ENCODE results near the gene MPL. TPM values are rescaled to one million over a fixed set of nuclear protein-coding genes. Genes with fewer than 3 reads are reported as not detected.

MPL gene
- total and polyA plus RNA-seq, 2 of the 13 experiments (the other 11 are each of a cell fraction or from before 2014, with no cell fraction given): not detected

- no peak for ATAC-seq
- CTCF ChIA-PET (ENCODE audit: low intra/inter-chr PET ratio, low total read pairs): no interaction called here
- TF ChIP-seq TMF1 (CRISPR knock-in tag; IDR thresholded peaks at IDR 0.05; ENCODE audit: low read depth) (no peak), ZBTB37 (CRISPR knock-in tag; IDR thresholded peaks at IDR 0.05) (no peak), ZNF687 (CRISPR knock-in tag; IDR thresholded peaks at IDR 0.05) (no peak), ZBTB4 (CRISPR knock-in tag; IDR thresholded peaks at IDR 0.05; ENCODE audit: borderline replicate concordance) (no peak), SIX4 (CRISPR knock-in tag; IDR thresholded peaks at IDR 0.05) (no peak), ZNF598 (CRISPR knock-in tag; IDR thresholded peaks at IDR 0.05; ENCODE audit: borderline replicate concordance) (no peak), ZBTB2 (CRISPR knock-in tag; IDR thresholded peaks at IDR 0.05; ENCODE audit: low read depth) (no peak), SKI (IDR thresholded peaks at IDR 0.05; ENCODE audit: partially characterized antibody) (no peak), ZNF121 (CRISPR knock-in tag; IDR thresholded peaks at IDR 0.05) (no peak), GPN1 (CRISPR knock-in tag; IDR thresholded peaks at IDR 0.05; ENCODE audit: borderline replicate concordance) (no peak), ELK4 (CRISPR knock-in tag; IDR thresholded peaks at IDR 0.05; ENCODE audit: borderline replicate concordance) (no peak), KDM3A (CRISPR knock-in tag; IDR thresholded peaks at IDR 0.05; ENCODE audit: low read depth) (no peak)
Observed at GRCh38 chr1:43311521-43311920, 26.1 kb upstream of the MPL start.

More at GRCh38 chr1:43311521-43311920, 26.1 kb upstream of the MPL start:
- H3K79me2 ChIP-seq (ENCODE audit: insufficient read depth, low read length): no peaks in the 10 kb centered on the region
- H4K20me1 ChIP-seq (ENCODE audit: insufficient read depth, low read length): no peaks in the 10 kb centered on the region
- POLR2A ChIA-PET: no interaction called here
- DNase-seq (ENCODE audit: low spot score) (no peak), FAIRE-seq (no peak)
- H3K36me3 ChIP-seq (replicated peaks in 1 of 2; ENCODE audit: control insufficient read depth in 1 of 2, insufficient read depth in 2 of 2, low read length in 2 of 2): no peaks in the 10 kb centered on the region
- no peaks in the 10 kb centered on the region for H3K9me3 ChIP-seq (ENCODE audit: low read length)
- BruUV-seq (replicated peaks): no TSS peak
- intact Hi-C loops (cut with micrococcal nuclease; ENCODE audit: unreplicated experiment) (no loop called here), in situ Hi-C loops (cut with HindIII; ENCODE audit: extremely low pct_ligation_motif_present, low pct_unique_long_range_greater_than_20kb) (no loop called here)
- peaks cover 1 to 52% of the 10 kb centered on the region in 2 experiments; a peak in 4 of 5 replicates for H3K27me3 ChIP-seq (ENCODE audit: control insufficient read depth in 1 of 2, insufficient read depth in 2 of 2, low read length in 2 of 2)
- no peak overlapping the region for H3K4me2 ChIP-seq (ENCODE audit: low read depth, low read length)
- H3K9ac ChIP-seq (ENCODE audit: insufficient read depth, low read depth, low read length): no peak overlapping the region
- no peak overlapping the region for H3K4me3 ChIP-seq (replicated peaks in 1 of 3; ENCODE audit: insufficient read depth in 1 of 3, low read depth in 2 of 3, low read length in 3 of 3)
- no peak overlapping the region for H3K27ac ChIP-seq (ENCODE audit: extremely low read length, insufficient read depth, low read length)
- H2AFZ ChIP-seq (ENCODE audit: low read length): no peak overlapping the region
- peaks cover 31% of the 10 kb centered on the region for H3K4me1 ChIP-seq (ENCODE audit: insufficient read depth, low read length)
- 27% methylated on average over 6 of the region's 9 CpGs for WGBS (ENCODE audit: low lambda C conversion rate)

Measured in HepG2 (cell line).